Chondrocyte (in vitro differentiated cells): ENCODE measurements around the gene ATXN1L. TPM values are rescaled to one million over a fixed set of nuclear protein-coding genes. Genes with fewer than 3 reads are reported as not detected.
"Not testable (repeated sequence)": the region's sequence is repeated elsewhere in the genome, so short reads cannot be mapped to it uniquely, and the experiment has no call there.

Experiments
- DNase-seq: peaks from one replicate; pipeline ENCODE4 v3.0.0; 2021; ENCODE audit warnings: mixed read lengths, low spot score
- H3K27ac Mint-ChIP-seq: one replicate; pipeline ENCODE4 v1.8.0; 2021; ENCODE audit warnings: mild to moderate bottlenecking, moderate library complexity, mixed read lengths; ENCODE audit not compliant: unreplicated experiment
- H3K27me3 Mint-ChIP-seq: 2 replicates; pipeline ENCODE4 v1.8.0; 2021; ENCODE audit warnings: low read depth, mixed read lengths
- H3K36me3 Mint-ChIP-seq: 2 replicates; pipeline ENCODE4 v1.8.0; 2021; ENCODE audit warnings: low read depth, mixed read lengths
- H3K4me1 Mint-ChIP-seq: 2 replicates; pipeline ENCODE4 v1.8.0; 2021; ENCODE audit warnings: low read depth, mild to moderate bottlenecking, mixed read lengths
- H3K4me3 Mint-ChIP-seq: one replicate; pipeline ENCODE4 v1.8.0; 2021; ENCODE audit warnings: mild to moderate bottlenecking, moderate library complexity, mixed read lengths; ENCODE audit not compliant: unreplicated experiment
- H3K9me3 Mint-ChIP-seq: 2 replicates; pipeline ENCODE4 v1.8.0; 2021; ENCODE audit warnings: low read depth, mixed read lengths
- total RNA-seq: library from RNA; stranded (reverse); gene quantifications from 3 replicates; pipeline ENCODE4 v1.2.1, GENCODE V29; 2021
- TF ChIP-seq, protein P1 (sequence below): fragments of 200-600 bp; sonication (generic); IDR thresholded peaks from 2 replicates; pipeline ENCODE4 v1.5.0; 2021; ENCODE audit warnings: antibody characterized with exemption, mild to moderate bottlenecking, moderate library complexity

Gene ATXN1L
- total RNA-seq, 1 donor from 2014 or later = 29.4 TPM

DNA sequence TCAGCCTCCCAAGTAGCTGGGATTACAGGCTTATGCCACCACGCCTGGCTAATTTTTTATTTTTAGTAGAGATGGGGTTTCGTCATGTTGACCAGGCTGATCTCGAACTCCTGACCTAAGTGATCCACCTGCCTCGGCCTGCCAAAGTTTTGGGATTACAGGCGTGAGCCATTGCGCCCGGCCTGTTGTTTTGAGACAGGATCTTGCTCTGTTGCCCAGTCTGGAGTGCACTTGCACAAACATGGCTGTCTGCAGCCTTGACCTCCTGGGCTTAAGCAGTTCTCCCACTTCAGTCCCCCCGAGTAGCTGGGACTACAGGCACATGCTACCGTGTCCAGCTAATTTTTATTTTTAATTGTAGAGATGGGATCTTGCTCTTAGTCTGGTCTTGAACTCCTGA is 58.5 kb downstream of the ATXN1L start:
- H3K27ac Mint-ChIP-seq = no peak overlapping the region
- no peaks in the 10 kb centered on the region for H3K36me3 Mint-ChIP-seq
- TF ChIP-seq, protein P1, sequence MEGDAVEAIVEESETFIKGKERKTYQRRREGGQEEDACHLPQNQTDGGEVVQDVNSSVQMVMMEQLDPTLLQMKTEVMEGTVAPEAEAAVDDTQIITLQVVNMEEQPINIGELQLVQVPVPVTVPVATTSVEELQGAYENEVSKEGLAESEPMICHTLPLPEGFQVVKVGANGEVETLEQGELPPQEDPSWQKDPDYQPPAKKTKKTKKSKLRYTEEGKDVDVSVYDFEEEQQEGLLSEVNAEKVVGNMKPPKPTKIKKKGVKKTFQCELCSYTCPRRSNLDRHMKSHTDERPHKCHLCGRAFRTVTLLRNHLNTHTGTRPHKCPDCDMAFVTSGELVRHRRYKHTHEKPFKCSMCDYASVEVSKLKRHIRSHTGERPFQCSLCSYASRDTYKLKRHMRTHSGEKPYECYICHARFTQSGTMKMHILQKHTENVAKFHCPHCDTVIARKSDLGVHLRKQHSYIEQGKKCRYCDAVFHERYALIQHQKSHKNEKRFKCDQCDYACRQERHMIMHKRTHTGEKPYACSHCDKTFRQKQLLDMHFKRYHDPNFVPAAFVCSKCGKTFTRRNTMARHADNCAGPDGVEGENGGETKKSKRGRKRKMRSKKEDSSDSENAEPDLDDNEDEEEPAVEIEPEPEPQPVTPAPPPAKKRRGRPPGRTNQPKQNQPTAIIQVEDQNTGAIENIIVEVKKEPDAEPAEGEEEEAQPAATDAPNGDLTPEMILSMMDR = no peak
- H3K4me1 Mint-ChIP-seq = peaks cover 44% of the 10 kb centered on the region
- no peak for DNase-seq
- H3K27me3 Mint-ChIP-seq = no peaks in the 10 kb centered on the region
- no peaks in the 10 kb centered on the region for H3K9me3 Mint-ChIP-seq
- no peak overlapping the region for H3K4me3 Mint-ChIP-seq

DNA sequence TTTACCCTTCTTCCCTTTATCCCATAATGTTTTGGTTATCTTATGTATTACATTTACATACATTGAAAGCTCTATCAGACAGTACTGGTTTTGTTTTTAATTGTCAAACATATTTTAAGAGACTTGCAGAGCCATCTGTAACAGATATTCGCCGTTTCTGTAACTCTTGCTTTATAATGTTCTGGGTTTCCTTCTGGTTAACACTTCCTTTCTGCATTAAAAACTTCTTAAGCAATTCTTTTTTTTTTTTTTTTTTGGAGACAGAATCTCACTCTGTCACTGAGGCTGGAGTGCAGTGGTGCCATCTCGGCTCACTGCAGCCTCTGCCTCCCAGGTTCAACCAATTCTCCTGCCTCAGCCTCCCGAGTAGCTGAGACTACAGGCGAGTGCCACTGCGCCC is 60.0 kb downstream of the ATXN1L start:
- H3K4me1 Mint-ChIP-seq = peaks cover 43% of the 10 kb centered on the region
- H3K9me3 Mint-ChIP-seq, H3K4me3 Mint-ChIP-seq, DNase-seq, H3K36me3 Mint-ChIP-seq, H3K27me3 Mint-ChIP-seq: not testable (repeated sequence)
- H3K27ac Mint-ChIP-seq = peak overlapping the region; percentile 57

Other genes with a start within 250 kb of the ATXN1L start
- 0.39 to 2.4 TPM (median 2.1 TPM) in 3 replicates for gene MARVELD3, start 219.8 kb upstream of the ATXN1L start, total RNA-seq
- 10.2 to 12.0 TPM (median 10.9 TPM) in 3 replicates for gene PHLPP2, start 121.3 kb upstream of the ATXN1L start, total RNA-seq
- 62.7 to 82.0 TPM (median 62.9 TPM) in 3 replicates for gene AP1G1, start 37.1 kb upstream of the ATXN1L start, total RNA-seq
- 10.6 to 12.0 TPM (median 11.2 TPM) in 3 replicates for gene ZNF821, start 38.2 kb downstream of the ATXN1L start, total RNA-seq
- 172 to 174 TPM (median 172 TPM) in 3 replicates for gene IST1, start 49.6 kb downstream of the ATXN1L start, total RNA-seq
- gene PKD1L3, start 154.4 kb downstream of the ATXN1L start, total RNA-seq = not detected in 3 replicates
- 4.1 to 5.7 TPM (median 4.6 TPM) in 3 replicates for gene DHODH, start 162.8 kb downstream of the ATXN1L start, total RNA-seq
- gene HP, start 208.5 kb downstream of the ATXN1L start, total RNA-seq = not detected in 3 replicates
- not detected in 3 replicates for gene HPR, start 217.2 kb downstream of the ATXN1L start, total RNA-seq
- 5.1 to 8.7 TPM (median 7.1 TPM) in 3 replicates for gene TXNL4B, start 247.6 kb downstream of the ATXN1L start, total RNA-seq
- gene DHX38, start 247.9 kb downstream of the ATXN1L start, total RNA-seq = 44.9 to 60.8 TPM (median 51.0 TPM) in 3 replicates